ENCODE data around the gene NBEAL2.

DNA sequence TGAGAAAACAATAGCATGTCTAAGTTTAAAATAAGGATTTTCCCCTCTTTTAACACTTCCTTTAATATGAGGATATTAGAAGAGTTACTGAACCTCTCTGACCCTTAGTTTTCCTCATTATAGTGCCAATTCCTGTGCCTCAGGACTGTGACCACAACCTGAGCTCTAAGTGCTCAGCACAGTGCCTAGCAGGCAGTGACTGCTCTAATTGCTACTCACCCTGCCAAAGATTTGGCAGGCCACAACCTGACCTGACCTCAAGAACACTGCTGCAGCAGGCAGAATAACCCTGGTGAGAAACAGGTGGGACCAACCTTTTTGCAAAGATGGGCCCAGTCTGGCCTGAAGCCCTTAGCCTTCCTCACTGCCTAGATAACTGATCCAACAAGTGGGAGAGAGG lies 35.7 kb downstream of the NBEAL2 start:
- TF ChIP-seq CTCF (IDR thresholded peaks at IDR 0.05) = no peak
- TF ChIP-seq POLR2AphosphoS5 (IDR thresholded peaks at IDR 0.05) = no peak
- TF ChIP-seq POLR2A (IDR thresholded peaks at IDR 0.05) = no peak
